Aortic smooth muscle cell (primary cell): Measurements from ENCODE around the gene SUN3. TPM values are rescaled to one million over a fixed set of nuclear protein-coding genes. Genes with fewer than 3 reads are reported as not detected.

ENCODE experiments used
- total RNA-seq: library from RNA; depleted of rRNA; stranded (reverse); fragments of >200 nt; gene quantifications from 2 replicates; pipeline ENCODE4 v1.2.3, GENCODE V29; 2014

The SUN3 gene, protein sequence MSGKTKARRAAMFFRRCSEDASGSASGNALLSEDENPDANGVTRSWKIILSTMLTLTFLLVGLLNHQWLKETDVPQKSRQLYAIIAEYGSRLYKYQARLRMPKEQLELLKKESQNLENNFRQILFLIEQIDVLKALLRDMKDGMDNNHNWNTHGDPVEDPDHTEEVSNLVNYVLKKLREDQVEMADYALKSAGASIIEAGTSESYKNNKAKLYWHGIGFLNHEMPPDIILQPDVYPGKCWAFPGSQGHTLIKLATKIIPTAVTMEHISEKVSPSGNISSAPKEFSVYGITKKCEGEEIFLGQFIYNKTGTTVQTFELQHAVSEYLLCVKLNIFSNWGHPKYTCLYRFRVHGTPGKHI
- not detected in 2 replicates for total RNA-seq

DNA sequence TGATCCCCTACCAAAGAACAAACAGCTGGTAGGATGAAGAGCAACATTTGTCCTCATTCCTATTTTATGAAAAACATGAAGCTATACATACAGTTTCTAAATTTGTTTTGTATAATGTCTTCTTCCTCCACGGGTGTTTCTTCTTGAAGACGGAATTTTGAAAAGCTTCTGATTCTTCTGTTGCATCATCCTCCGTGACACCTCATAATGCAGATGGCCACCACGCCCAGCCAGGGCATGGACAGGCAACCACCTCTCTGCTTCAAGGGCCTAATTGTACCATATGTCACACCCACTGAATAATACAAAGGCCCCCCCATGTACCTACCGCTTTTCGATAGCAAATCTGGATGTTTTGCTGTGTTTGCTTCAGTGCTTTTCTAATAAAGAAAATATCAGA, at the start of gene SUN3:
Gene SUN3, minus strand, starts transcription at position 170 of the 400 bp plus-strand sequence. Its CDS starts 169 bp downstream, at position 1.

GRCh38 chr7:48035301-48035966, 6.5 kb upstream of the SUN3 start, which contains the start of gene C7orf57:
TSS of gene C7orf57 (plus strand) at chr7:48035543. CDS start at chr7:48036309, 766 bp downstream.

DNA sequence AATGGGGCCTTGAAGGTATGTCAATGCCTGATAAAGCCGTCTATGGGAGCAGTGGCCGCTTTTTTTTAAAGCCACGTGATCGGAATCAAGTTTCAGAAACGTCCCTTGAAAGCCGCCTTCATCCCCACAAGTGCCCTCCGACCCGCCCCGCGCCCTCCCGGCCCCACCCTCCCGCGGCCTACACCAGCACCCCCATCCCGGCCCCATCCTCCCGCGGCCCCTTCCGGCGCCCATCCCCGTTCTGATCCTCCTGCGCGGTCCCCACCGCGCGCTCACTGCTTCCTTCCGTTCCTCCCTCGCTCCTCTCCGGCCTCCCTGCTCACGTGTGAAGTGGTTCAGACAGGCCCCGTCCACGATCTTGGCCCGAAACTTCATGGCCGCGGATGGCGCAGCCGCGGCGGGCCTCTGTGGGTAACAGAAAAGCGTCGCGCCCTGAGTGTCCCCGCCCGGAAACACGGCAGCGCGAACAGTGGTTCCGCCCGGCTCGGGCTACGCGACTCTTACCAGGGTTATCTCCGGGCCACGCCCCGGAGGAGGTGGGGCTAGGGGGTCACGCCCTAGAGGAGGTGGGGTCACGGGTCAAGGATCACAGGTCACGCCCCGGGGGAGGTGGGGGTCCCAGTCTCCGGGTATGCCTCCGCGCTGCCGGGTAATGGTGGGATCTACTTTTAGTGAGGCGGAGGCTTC, 49.6 kb downstream of the SUN3 start, which contains the start of gene HUS1:
Gene HUS1, minus strand, starts transcription at position 471 of the 687 bp plus-strand sequence. Its CDS starts 96 bp downstream, at position 375.

DNA sequence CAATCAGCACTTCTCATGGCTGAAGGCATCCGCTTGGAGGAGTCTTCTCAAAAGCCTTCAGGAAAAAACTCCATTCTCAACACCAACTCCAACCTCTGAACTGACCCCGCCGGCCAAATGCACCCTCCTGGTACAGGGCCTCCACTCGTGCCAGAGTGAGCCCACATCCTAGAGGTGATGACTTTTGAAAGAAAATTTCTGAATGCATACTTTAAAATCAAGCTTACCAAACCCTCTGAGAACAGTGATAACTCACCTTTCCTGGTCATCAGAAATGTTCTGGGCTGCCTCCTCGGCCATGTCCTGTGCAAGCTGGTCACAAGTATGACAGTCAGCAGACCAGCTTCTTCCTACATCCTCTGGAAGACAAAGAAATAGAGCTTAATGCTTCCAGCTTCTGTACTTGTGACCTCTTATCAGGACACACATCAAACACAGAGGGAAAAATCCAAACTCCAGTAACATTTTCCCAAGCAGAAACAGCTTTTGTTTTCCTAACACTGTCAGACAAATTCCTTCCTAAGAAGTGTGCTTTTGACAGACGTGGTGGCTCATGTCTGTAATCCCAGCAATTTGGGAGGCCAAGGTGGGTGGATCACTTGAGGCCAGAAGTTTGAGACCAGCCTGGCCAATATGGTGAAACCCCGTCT, 80.6 kb downstream of the SUN3 start, which contains the start of gene PKD1L1:
Gene PKD1L1, minus strand, starts transcription at position 326 of the 650 bp plus-strand sequence. Its CDS starts 26 bp downstream, at position 300.

Other genes with a start within 250 kb of the SUN3 start
- 0.13 and 0.25 TPM in 2 replicates for gene PKD1L1, start 80.6 kb downstream of the SUN3 start, total RNA-seq
- gene HUS1, start 49.5 kb downstream of the SUN3 start, total RNA-seq: 17.0 and 20.1 TPM in 2 replicates
- under 0.01 TPM in 1 of 2 replicates, not detected in the other for gene C7orf57, start 6.4 kb upstream of the SUN3 start, total RNA-seq
- 12.3 and 19.7 TPM in 2 replicates for gene UPP1, start 60.2 kb upstream of the SUN3 start, total RNA-seq
- gene ABCA13, start 142.4 kb upstream of the SUN3 start, total RNA-seq: under 0.01 TPM in 2 replicates